HG03039 (cell line): ENCODE measurements around the gene RBPJ.

Experiments
- ATAC-seq: cut with Tn5 transposase; IDR thresholded peaks from one replicate; pipeline ENCODE4 v1.9.1; 2021; ENCODE audit warnings: mild to moderate bottlenecking, moderate library complexity; ENCODE audit not compliant: unreplicated experiment

Gene RBPJ

DNA sequence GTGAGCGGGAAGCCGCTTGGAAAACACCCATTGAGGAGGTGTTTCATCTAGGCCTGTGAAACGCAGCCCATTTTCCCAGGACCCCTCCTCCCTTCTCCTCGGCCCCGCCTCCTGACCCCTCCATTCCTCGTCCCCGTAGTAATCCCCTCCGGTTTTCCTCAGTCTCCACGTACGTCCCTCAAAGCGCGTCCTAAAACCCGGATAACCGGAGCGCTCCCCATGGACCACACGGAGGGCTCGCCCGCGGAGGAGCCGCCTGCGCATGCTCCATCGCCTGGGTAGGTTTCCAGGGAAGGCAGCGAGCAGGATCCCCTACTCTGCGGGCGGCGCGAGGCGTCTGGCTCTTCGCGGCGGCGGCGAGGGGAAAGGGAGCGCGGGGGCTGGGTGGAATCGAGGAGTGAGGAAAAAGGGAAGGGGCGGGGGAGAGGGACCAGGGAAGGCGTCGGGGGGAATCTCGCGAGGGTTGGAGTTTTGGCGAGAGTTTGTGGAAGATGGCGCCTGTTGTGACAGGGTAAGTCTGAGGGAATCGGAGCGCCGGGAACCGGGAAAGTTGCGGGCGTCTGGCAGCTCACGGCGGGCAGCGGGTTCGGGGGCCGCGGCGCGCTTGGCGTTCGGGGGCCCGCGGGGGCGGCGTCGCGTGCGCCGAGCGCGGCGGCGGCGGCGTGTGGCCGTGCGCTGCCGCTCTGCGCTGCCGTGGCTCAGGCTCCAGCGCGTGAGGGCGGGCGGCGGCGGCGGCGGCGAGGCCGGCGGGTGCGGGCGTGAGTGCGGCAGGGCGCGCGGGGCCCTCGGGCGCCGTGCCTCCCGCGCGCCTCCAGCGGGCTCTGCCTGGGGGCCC, at the start of gene RBPJ:
TSS of gene RBPJ (plus strand) at position 477 of the 835 bp plus-strand sequence. CDS start at position 492, 15 bp downstream.
- ATAC-seq = peak; percentile 15

DNA sequence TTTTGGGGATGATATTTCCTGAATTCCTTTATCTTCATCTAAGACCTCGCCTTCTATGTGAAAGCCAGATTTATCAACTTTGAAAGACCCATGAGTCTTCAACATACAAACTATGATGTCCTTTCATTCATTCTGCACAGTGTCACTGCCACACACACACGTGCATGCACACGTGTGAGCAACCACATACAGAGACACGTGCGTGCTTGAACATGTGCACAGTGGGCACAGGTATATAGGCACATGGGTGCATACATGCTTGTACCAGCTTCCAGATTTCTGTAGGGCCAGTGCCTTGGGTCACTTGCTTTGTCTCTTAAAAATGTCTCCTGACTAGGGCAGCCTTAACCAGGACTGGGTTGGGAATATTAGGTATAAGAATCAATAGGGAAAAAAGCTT, 49.1 kb upstream of the RBPJ start:
- no peak for ATAC-seq

DNA sequence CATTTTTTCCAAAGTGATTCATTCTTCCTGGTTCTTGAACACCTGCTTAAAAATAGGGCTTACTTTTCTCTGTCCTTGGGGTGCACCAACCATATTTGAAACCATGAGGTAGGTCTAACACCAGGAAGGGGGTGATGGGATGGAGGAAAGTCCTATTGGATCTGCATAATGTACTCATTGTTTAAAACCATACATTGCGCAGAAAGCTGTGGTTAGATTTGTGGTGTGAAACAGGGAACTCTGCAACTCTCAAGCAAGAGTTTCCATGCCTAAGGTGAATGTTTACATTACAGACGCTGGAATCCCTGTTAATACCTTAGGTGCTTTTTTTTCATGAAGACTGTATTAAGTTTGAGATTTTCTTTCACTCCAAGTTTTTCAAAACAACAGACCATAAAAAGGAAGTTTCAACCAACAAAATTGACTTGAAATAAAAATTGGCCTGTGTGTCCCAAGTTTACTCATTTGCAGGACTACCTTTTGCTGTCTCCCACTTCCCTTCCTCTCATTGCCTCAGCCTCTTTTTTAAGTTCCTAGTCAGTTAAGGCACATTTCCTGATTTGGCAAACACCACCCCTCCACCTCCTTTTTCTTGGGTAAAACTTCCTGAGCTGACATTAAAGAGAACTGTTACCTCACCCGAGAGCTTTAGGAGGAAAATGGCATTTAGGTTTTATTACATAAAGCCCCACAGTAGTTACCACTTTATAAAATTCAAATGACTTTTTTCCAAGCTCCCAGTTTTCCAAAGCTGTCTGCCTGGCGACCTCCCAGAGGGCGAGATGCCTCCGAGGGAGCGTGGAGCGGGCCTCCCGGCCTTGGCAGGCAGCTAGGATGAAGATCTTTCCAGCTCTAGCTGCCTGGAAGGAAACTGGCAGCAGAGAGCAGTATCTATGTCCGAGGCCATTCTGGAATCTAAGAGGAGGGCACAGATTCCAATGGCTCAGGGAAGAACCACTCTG, 47.9 kb upstream of the RBPJ start:
- no peak for ATAC-seq

DNA sequence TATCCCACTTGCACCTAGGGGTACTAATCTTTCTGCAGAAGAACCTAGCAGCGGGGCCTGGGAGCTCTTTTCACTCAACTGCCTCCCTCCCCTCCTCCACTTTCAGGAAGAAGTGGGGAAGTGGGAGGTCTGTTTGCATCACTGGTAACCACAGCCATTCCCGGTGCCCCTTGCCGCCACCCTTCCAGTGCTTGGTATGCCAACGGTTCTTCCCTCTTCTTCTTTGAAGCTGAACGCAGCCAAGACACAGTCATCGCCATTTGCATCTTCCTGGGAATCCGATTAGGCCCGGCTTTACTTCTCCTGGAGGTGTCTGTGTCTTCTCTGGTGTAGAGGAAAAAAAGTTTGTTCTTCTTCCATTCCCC, 47.2 kb upstream of the RBPJ start:
- no peak for ATAC-seq

DNA sequence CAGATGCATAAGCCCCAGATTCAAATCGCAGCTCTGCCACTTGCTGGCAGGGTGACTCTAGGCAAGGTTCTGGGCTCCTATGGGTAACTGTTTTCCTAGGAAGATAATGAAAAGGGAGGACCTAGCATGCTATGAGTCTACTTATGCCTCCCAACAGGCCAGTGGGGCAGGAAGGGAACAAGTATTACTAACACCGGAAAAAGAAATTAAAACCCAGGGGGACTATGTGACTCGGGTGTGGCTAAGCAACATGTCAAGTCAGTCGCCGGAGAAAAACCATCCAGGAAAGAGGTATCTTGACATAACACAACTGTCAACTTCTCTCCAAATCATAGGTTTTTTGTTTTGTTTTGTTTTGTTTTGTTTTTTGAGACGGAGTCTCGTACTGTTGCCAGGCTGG, 45.5 kb upstream of the RBPJ start:
- no peak for ATAC-seq

DNA sequence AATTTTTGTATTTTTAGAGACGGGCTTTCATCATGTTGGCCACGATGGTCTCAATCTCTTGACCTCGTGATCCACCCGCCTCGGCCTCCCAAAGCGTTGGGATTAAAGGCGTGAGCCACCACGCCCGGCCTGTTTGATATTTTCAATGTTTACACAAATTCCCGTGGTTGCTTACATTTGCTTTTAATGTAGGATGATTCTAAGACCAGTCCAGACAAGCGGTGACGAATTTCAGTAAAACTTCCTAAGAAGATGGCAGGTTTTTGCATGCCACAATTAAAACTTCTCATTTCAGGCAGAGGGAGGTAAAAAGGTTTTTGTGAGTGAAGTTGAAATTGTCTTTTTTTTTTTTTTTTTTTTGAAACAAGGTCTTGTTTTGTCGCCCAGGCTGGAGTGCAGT, 41.4 kb upstream of the RBPJ start:
- ATAC-seq = no peak

DNA sequence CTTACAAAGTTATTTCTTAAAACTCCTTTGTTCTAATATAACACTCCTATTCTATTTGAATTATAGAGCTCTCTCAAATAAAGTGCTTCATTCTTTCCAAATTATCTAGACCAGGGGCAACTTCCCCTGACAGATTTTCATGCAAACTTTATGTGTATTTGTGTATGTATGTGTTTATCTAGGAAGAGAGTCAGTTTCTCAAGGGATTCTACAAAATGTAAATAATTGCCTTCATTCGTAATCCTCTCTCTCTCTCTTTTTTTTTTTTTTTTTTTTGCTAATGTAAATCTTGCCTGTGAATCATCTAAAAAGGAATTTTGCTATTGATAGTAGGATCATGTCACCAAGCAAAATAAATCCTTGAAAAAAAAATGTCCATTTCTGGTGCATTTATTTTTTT, 38.9 kb upstream of the RBPJ start:
- no peak for ATAC-seq

DNA sequence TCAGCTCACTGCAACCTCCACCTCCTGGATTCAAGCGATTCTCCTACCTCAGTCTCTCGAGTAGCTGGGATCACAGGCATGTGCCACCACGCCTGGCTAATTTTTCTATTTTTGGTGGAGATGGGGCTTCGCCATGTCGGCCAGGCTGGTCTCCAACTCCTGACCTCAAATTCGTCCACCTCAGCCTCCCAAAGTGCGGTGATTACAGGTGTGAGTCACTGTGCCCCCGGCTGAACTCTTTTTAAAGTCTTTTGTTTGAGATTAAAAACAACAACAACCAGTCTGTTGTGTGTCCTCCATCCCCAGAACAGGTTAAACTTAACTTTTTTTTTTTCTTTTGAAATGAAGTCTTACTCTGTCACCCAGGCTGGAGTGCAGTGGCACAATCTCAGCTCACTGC, 36.3 kb upstream of the RBPJ start:
- no peak for ATAC-seq

DNA sequence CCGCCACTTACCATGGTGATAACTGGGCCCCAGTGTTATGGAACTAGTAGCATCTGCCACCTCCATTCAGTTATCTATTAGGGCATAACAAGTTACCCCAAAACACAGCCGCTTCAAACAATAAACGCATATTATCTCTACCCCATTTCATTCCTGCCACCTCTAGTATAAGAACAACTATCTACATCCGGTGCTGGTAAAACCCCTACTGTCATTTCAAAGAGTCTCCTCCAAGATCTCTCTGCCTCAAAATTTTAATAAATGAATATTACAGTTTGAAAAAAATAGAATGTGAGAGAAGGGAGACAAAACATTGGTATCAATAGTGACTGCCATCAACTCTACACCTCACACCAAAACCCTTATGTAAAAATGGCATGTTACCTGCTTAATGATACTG, 35.5 kb upstream of the RBPJ start:
- no peak for ATAC-seq

DNA sequence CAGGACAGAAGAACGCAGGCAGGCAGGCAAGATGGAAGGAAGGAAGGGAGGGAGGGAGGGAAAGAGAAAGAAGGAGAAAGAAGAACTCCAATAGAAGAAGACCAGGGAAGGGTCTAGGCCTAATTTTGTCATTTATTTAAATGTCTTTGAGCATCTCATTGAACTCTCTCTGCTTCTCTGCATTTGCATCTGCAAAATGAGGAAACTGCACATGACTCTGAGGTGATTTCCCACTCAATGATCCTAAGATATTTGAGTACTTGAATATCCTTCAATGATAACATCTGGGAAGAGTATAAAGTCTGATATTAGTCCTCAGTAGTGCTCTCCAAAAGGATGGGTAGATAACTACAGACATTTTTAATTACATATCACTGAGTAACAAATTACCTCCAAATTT, 33.1 kb upstream of the RBPJ start:
- ATAC-seq = no peak

DNA sequence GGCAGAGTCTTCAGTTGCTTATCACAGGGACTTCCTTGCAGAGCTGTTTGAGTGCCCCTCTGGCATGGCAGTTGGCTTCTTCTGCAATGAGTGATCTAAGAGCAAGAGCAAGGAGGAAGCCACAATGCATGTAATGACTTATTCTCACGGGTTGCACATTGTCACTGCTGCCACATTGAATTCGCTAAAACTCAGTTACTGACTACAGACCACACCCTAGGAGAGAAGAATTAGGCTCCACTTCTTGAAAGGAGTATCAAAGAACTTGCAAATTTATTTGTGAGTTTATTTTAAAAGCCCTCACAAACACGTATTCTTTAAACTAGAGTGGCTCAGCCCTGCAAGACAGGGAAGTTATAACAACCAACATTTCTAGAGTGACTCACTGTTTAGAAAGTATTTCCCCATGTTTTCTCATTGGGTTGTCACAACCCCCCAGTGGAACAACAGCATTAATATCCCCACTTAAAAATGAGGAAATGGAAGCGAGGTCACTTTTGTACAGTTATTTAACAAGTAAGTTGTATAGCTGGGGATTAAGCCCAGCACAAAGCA, 32.4 kb upstream of the RBPJ start:
- peak; percentile 63 for ATAC-seq

DNA sequence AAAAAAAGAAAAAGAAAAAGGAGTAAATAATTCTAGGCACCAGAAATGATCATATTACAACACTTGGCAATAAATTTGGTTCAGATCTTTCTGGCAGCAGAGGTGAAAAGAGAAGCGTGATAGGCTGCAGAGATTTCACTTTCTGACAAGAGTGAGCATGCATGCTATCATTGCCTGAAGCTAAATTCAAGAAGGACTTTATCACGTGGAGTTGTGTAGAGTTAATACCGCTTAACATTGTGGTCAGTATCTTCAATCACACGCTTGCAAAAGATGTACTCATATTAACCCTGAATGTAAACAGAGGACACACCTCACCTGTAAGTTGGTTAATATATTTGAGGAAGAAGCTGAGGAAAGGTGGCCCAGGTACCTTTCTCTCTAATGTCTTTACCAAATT, 31.4 kb upstream of the RBPJ start:
- no peak for ATAC-seq

DNA sequence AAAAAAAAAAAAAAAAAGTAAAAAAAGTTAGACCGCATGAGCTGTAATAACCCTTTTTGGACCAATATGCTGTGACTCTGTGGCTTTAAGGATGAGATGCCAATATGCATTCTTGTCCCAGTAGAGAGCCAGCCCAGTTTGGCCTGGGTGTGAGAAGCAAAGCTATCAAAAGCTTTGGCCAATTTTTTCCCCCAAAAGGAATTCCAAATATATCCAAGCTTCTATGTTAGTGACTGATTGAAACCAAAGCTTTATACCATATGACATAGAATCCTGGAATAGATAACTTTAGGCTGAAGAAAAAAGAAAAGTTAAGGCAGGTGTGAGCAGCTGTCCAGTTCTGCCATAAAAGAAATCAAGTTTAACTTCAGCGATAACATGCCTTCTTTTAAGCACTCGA, 30.5 kb upstream of the RBPJ start:
- ATAC-seq = no peak

DNA sequence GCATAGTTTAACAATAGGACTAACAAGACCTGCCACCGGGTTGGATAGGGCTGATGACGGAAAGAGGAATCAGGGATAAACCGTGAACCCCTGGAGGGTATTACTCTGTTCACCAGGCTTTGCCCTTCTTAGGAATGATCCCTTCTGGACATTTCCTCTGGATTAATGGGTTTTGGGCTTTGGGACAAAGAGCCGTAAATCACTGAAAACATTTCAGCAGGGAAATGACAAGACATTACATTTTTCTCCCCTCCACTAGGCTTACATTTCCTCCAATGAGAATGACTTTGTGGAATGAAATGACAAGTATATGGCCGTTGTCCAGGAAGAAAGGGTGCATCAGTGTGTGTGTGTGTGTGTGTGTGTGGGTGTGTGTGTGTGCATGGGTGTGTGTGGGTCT, 25.9 kb upstream of the RBPJ start:
- ATAC-seq = no peak

DNA sequence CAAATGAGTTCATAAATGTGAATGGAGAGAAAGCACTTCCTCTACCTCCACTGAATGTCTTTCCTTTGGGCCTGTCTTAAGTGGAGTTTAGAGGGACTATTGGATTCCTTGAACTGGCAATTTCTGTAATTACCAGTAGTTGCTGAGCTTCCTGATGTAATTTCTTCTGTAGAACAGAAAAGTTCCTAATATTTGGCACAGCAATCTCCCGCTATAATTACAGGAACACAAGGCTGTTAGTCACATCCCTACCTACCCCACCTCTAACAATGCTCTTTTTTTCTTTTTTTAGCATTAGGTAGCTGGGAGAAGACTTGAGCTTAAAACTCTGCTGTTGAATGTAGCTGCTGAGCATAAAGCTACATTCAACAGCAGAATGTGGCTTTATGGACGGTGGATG, 24.8 kb upstream of the RBPJ start:
- ATAC-seq = no peak

DNA sequence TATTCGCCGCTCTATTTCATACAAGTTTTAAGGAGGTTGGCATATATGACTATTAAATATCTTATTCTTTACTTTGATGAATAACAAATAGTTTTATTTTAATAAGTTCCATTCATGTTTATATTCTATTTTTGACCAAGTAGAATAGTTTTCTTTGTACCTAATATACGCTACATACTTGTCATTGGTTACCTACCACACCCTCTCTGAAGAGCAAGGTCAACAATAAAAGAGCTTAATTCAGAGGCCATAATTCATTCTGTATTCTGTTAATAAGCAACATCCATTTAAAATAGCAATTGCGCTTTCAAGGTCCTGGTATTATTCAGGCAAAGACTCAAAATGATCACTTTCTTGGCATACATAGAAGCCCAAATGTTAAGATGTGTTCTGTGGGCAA, 24.3 kb upstream of the RBPJ start:
- no peak for ATAC-seq

DNA sequence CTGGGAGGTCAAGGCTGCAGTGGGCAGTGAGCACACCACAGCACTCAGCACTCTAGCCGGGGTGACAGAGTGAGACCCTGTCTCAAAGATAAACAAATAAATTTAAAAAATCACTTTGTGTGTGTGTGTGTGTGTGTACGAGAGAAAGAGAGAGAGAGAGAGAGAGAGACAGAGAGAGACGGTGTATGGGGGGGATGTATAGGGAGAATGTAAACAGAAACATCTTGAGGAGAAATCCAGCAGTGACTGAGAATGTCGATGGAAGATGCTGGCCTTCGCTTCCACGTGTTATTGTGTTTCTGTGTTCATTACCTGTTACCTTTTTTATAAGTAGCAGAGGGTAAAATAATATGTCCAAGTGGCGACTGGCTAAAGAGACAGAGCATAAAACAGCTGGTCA, 23.6 kb upstream of the RBPJ start:
- no peak for ATAC-seq

DNA sequence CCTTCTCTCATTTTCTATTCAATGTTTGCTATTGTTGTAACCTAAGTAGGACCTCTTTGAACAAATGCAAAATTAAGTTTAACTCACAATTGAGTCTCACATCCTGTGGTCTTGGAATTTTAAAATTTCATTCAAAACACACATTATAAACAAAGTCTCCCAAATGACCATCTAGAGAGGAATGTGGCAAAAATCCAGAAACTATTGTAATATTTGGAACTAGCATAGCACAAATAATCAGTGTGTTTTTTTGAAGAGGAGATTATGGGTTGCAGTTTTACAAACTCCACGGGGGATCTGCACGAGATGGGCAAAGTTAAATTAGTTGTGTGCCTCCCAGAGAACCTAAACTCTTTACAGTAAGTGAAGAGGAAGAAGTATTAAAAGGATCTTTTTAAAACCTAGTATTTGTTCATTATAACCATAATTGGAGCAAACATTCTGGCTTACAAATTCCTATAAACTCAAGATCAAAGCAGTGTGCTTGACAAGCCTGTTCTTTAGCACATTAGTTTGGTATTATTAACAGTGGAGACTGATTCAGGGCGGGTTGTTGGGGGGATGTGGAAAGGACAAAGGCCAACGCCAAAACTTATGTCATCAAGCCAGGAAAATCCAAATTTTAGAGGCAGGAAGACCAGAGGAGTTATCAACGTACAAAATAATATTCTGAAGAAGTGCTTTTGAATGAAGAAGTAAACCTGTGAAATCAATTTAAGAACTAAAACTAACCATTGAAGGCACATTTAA, 22.4 kb upstream of the RBPJ start:
- no peak for ATAC-seq

DNA sequence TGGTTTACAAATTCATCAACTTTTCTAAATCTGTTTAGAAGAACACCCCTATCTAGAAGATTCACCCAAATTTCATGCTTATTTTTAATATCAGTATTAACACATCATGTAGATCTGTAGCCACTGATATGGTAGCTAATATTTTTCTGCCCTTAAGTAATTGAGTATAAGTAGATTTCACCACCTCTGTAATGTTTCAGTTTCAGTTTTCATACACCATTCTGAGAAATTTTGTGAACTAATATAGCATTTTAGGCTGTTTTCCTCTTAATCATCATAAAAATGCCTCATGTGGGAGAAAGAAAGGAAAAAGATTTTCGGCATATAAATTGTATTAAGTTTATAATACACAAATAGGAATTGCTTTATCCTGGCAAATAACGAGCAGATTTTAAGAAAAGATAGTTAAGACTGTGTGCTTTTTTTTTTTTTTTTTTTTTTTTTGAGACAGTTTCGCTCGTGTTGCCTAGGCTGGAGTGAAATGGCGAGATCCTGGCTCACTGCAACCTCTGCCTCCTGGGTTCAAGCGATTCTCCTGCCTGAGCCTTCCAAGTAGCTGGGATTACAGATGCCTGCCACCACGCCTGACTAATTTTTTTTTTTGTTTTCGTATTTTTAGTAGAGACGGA, 21.4 kb upstream of the RBPJ start:
- ATAC-seq = no peak
